Measurements from ENCODE around the gene TEX38.

DNA sequence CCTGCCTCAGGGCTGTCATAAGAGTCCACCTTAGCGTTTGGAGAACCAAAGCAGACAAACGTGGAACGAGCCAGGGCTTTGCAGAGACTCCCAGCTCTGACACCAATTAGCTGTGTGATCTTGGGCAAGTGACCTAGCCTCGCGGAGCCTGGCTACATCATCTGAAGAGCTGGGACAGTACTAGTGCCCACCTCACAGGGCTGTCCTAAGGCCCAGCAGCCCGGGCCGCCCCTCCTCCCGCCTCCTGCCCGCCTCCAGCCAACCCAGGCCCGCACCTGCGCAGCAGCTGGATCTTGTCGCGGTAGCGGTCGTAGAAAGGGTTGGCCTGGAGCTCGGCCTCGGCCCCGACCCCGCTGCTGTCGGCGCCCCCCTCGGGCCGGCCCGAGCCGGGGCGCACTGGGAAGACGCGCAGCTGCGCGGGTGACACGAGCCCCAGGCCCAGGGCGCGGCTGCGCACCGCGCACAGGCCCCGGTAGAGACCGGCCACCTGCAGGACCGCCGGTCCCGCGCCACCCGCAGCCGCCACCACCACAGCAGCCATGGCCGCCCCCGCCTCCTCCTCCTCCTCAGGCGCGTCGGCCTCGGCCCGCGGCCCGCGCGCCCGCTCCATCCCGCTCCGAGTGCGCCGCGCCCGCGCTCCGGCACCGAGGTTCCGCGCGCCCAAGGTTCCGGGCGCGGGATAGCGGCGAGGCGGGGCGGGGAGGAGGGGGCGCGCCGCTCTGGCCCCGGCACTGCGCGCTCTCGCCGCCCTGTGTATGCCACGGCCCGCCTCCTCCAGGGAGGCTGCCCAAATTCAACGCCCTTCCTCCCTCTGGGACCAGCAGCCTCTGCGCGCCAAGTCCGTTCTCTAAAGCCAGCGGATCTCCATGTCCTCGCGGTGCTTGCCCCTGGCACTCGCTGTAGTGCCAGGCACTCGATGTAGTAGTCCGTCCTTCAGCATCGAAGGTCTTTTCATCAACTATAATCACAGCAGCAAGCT, 3.6 kb upstream of the TEX38 start, which contains the start of gene ATPAF1:
- TF ChIP-seq MYC (IDR thresholded peaks at IDR 0.05; ENCODE audit: insufficient read depth, insufficient read length, insufficient replicate concordance, low read length, severe bottlenecking) = peak; percentile 71
- no peak for TF ChIP-seq CEBPB (IDR thresholded peaks at IDR 0.05; ENCODE audit: borderline replicate concordance in 1 of 2, low read depth in 2 of 2, low read length in 2 of 2)
- no peak for TF ChIP-seq EP300 (IDR thresholded peaks at IDR 0.05; ENCODE audit: borderline replicate concordance in 1 of 2, control insufficient read depth in 1 of 2, low read depth in 2 of 2, low read length in 2 of 2)
- TF ChIP-seq, protein P1, sequence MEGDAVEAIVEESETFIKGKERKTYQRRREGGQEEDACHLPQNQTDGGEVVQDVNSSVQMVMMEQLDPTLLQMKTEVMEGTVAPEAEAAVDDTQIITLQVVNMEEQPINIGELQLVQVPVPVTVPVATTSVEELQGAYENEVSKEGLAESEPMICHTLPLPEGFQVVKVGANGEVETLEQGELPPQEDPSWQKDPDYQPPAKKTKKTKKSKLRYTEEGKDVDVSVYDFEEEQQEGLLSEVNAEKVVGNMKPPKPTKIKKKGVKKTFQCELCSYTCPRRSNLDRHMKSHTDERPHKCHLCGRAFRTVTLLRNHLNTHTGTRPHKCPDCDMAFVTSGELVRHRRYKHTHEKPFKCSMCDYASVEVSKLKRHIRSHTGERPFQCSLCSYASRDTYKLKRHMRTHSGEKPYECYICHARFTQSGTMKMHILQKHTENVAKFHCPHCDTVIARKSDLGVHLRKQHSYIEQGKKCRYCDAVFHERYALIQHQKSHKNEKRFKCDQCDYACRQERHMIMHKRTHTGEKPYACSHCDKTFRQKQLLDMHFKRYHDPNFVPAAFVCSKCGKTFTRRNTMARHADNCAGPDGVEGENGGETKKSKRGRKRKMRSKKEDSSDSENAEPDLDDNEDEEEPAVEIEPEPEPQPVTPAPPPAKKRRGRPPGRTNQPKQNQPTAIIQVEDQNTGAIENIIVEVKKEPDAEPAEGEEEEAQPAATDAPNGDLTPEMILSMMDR (IDR thresholded peaks at IDR 0.05 in 2 of 3, conservative IDR thresholded peaks at IDR 0.05 in 1 of 3; ENCODE audit: control insufficient read depth in 2 of 3, extremely low read depth in 1 of 3, insufficient read depth in 1 of 3, low read depth in 3 of 3, low read length in 3 of 3) = no peak
- peak; percentile 53; the same call in 1 of the 2 replicates for TF ChIP-seq POLR2AphosphoS5 (IDR thresholded peaks at IDR 0.05; ENCODE audit: low read length)
- peak in 1 of 2 experiments; percentile 70; a peak in 1 of 4 replicates for TF ChIP-seq BHLHE40 (IDR thresholded peaks at IDR 0.05; ENCODE audit: borderline replicate concordance in 1 of 2, low read depth in 2 of 2, low read length in 1 of 2)
- no peak for TF ChIP-seq SP1 (IDR thresholded peaks at IDR 0.05; ENCODE audit: low read depth, low read length)
- no peak for TF ChIP-seq RAD21 (IDR thresholded peaks at IDR 0.05; ENCODE audit: insufficient read depth, low read depth, low read length)
- TF ChIP-seq, protein P2, sequence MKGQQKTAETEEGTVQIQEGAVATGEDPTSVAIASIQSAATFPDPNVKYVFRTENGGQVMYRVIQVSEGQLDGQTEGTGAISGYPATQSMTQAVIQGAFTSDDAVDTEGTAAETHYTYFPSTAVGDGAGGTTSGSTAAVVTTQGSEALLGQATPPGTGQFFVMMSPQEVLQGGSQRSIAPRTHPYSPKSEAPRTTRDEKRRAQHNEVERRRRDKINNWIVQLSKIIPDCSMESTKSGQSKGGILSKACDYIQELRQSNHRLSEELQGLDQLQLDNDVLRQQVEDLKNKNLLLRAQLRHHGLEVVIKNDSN (IDR thresholded peaks at IDR 0.05; ENCODE audit: borderline replicate concordance, extremely low read length, insufficient read depth, low read depth, low read length) = no peak
- TF ChIP-seq, protein P3, sequence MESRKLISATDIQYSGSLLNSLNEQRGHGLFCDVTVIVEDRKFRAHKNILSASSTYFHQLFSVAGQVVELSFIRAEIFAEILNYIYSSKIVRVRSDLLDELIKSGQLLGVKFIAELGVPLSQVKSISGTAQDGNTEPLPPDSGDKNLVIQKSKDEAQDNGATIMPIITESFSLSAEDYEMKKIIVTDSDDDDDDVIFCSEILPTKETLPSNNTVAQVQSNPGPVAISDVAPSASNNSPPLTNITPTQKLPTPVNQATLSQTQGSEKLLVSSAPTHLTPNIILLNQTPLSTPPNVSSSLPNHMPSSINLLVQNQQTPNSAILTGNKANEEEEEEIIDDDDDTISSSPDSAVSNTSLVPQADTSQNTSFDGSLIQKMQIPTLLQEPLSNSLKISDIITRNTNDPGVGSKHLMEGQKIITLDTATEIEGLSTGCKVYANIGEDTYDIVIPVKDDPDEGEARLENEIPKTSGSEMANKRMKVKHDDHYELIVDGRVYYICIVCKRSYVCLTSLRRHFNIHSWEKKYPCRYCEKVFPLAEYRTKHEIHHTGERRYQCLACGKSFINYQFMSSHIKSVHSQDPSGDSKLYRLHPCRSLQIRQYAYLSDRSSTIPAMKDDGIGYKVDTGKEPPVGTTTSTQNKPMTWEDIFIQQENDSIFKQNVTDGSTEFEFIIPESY (IDR thresholded peaks at IDR 0.05) = no peak
- TF ChIP-seq CBX5 (IDR thresholded peaks at IDR 0.05; ENCODE audit: low read depth) = no peak
- TF ChIP-seq EZH2 (IDR thresholded peaks at IDR 0.05; ENCODE audit: borderline replicate concordance, control insufficient read depth, low read depth, low read length) = no peak

All from GM12878 (cell line).